AG04449 (cell line): ENCODE measurements around the gene LAMA2.

Source experiments
- CTCF ChIA-PET: fragments of 350-600 bp; formaldehyde crosslinking; extraction: SDS; loops from one replicate; lab custom pipeline; 2021; ENCODE audit warnings: antibody characterized with exemption; lab: Yijun Ruan, JAX
- POLR2A ChIA-PET: fragments of 400-600, 350-600 bp; formaldehyde crosslinking; extraction: SDS; loops from one replicate; lab custom pipeline; 2020; ENCODE audit warnings: antibody characterized with exemption, inconsistent platforms; lab: Yijun Ruan, JAX
- DNase-seq: peaks from one replicate; pipeline ENCODE4 v3.0.0-alpha.2; 2010; ENCODE audit warnings: low read depth, low spot score
- H3K4me3 ChIP-seq: 2 replicates; pipeline ENCODE4 v1.5.1; 2011; ENCODE audit warnings: low read depth, mild to moderate bottlenecking, control low read depth, low read length
- TF ChIP-seq, protein P1 (sequence below): IDR thresholded peaks from one replicate; pipeline ENCODE4 v1.5.1; 2011; ENCODE audit warnings: mild to moderate bottlenecking, moderate library complexity, low read length, control low read depth, inconsistent platforms; ENCODE audit not compliant: insufficient read depth; ENCODE audit errors: missing control alignments

LAMA2 gene

DNA sequence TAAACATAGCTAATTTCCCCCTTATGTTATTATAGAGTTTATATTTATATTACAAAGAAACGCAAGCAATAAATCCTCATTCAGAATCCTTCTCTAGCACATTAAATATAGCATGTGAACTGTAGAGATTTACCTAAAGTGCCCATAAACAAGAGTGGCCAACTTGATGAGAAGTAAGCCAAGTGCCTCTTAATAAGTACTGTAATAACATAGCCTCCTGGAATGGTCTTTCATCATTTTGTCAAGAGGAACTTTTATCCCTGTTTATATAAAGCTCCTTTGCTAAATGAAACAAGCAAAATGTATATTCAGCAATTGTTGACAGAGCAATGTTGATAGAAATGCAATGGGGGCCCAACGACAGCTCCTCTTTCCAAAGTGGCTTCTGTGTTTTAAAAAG, 632.1 kb downstream of the LAMA2 start:
- no peak for DNase-seq
- no peak overlapping the region for H3K4me3 ChIP-seq
- ChIA-PET POLR2A (no interaction called here), CTCF (interaction anchor here (1.3 to 7.2 kb wide), 2 partner anchors 14 to 19 kb away, joined by 4 to 95 read pairs; no protein-coding TSS in a partner anchor)
- TF ChIP-seq, protein P1, sequence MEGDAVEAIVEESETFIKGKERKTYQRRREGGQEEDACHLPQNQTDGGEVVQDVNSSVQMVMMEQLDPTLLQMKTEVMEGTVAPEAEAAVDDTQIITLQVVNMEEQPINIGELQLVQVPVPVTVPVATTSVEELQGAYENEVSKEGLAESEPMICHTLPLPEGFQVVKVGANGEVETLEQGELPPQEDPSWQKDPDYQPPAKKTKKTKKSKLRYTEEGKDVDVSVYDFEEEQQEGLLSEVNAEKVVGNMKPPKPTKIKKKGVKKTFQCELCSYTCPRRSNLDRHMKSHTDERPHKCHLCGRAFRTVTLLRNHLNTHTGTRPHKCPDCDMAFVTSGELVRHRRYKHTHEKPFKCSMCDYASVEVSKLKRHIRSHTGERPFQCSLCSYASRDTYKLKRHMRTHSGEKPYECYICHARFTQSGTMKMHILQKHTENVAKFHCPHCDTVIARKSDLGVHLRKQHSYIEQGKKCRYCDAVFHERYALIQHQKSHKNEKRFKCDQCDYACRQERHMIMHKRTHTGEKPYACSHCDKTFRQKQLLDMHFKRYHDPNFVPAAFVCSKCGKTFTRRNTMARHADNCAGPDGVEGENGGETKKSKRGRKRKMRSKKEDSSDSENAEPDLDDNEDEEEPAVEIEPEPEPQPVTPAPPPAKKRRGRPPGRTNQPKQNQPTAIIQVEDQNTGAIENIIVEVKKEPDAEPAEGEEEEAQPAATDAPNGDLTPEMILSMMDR = no peak

DNA sequence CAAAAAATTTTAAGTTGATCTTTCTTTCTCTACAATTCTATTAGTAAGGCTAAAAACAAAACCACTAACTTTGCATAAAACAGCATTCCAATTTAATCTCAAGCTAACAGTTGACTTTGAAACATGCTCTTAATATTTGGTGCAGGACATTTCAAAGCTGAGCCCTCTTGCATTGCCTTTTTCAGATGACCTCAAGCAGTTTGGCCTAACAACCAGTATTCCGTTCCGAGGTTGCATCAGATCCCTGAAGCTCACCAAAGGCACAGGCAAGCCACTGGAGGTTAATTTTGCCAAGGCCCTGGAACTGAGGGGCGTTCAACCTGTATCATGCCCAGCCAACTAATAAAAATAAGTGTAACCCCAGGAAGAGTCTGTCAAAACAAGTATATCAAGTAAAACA, 633.1 kb downstream of the LAMA2 start:
- no peak for DNase-seq
- H3K4me3 ChIP-seq = no peak overlapping the region
- ChIA-PET POLR2A (no interaction called here), CTCF (interaction anchor here (1.2 to 7.2 kb wide), 3 partner anchors 15 to 59 kb away, joined by 4 to 95 read pairs (median 7); no protein-coding TSS in a partner anchor)
- TF ChIP-seq, protein P1 = no peak

DNA sequence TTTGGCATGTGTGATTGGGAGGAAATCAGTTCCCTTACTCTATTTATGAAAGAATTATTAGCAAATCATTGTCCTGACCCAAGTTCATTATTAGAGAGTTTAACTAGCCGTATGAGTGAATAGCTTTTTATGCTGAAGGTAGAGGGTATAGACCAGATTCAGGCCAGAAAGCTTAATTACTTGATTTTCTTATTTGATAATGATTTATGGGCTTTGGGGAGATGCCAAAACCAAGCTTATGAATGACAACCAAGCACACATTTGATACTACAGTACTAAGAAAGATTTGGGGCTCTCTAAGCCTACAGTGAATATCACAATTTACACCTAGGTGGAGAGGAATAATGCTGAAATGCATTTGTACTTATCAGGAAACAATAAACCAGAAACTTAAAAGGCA, 633.8 kb downstream of the LAMA2 start:
- DNase-seq = no peak
- no peak overlapping the region for H3K4me3 ChIP-seq
- TF ChIP-seq, protein P1 = no peak
- CTCF ChIA-PET = interaction anchor here (1.2 to 7.2 kb wide), 3 partner anchors 16 to 58 kb away, joined by 4 to 95 read pairs (median 7); no protein-coding TSS in a partner anchor
- POLR2A ChIA-PET = no interaction called here

DNA sequence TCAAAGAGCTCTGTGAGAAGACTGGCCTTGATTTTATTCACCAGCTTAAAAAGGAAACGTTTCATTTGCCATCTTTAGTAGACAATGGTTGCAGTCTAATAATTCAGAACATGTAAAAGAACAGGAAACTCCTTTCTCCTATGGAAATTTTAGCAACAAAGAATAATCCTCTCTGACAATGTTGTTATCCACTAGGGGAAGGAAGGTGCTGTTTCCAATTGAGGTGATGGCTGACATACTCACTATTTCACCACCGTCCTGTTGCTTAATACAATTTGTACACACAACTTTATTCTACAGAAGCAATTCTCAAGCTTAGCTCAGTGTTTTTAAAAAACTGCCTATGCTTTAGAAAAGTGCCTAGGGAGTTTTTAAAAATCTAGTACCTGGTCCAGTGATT, 634.4 kb downstream of the LAMA2 start:
- ChIA-PET POLR2A (no interaction called here), CTCF (interaction anchor here (1.8 to 7.2 kb wide), 2 partner anchors 16 to 58 kb away, joined by 7 to 95 read pairs; no protein-coding TSS in a partner anchor)
- no peak for DNase-seq
- H3K4me3 ChIP-seq = no peak overlapping the region
- TF ChIP-seq, protein P1 = no peak

DNA sequence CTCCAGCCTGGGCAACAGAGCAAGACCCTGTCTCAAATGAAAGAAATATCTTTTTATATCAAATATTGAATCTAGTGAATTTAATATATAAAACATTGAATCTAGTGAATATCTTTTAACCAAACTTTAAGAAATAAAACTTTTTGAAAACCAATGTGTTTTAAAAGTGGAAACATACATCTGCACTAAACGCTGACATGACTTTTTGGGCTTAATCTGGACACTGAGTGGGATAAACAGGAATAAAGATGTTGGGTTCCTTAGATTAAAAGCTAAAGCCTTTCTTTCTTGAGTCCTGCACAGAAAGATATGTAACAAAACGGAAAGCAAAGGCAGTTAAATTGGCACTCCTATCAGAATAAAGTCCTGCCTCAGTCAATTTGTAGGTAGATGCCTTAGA, 636.8 kb downstream of the LAMA2 start:
- ChIA-PET CTCF (interaction anchor here (0.9 to 1.5 kb wide), 3 partner anchors 20 to 56 kb away, joined by 3 to 4 read pairs (median 4); no protein-coding TSS in a partner anchor), POLR2A (no interaction called here)
- TF ChIP-seq, protein P1 = no peak
- no peak overlapping the region for H3K4me3 ChIP-seq
- DNase-seq = no peak

DNA sequence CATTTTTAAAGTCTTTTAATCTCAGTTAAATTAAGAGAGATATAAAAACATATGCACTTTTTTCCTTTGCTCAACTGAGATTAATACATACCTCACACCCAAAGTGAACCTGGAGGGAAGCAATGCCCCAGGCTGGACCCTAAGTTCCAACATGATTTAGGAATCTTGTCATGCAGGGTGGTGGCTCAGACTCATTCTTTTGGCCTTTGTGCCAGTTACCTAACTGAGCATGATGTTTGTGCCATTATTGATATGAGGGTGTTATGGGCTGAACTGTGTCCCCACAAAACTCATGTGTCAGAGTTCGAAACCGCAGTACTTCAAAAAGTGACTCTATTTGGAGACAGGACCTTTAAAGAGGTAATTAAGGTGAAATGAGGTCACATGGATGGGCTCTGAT, 639.0 kb downstream of the LAMA2 start:
- CTCF ChIA-PET = no interaction called here
- DNase-seq = no peak

More for the DNA sequence above, 639.0 kb downstream of the LAMA2 start:
- no peak overlapping the region for H3K4me3 ChIP-seq
- POLR2A ChIA-PET = no interaction called here
- TF ChIP-seq, protein P1 = no peak
